ENCODE results near the gene OGFR.

OGFR gene

GRCh38 chr20:62815066-62815991 is 10.7 kb downstream of the OGFR start:
- DNase-seq (ENCODE audit: low read depth in 2 of 2), result no peak

- DNase-seq (ENCODE audit: low read depth in 2 of 2), result no peak
Observed at GRCh38 chr20:62816031-62816883, 11.6 kb downstream of the OGFR start.

- no peak for DNase-seq (ENCODE audit: low read depth in 2 of 2)
Observed at GRCh38 chr20:62816884-62817873, 12.5 kb downstream of the OGFR start, which contains the start of gene COL9A3. Gene COL9A3, plus strand, starts transcription at chr20:62817050. Its CDS starts 15 bp downstream, at chr20:62817065.

GRCh38 chr20:62817975-62818591 is 13.4 kb downstream of the OGFR start:
- no peak for DNase-seq (ENCODE audit: low read depth in 2 of 2)

GRCh38 chr20:62818592-62819493 is 14.2 kb downstream of the OGFR start:
- DNase-seq (ENCODE audit: low read depth in 2 of 2), result no peak

GRCh38 chr20:62819494-62820174 is 15.0 kb downstream of the OGFR start:
- DNase-seq (ENCODE audit: low read depth in 2 of 2), result no peak

GRCh38 chr20:62820208-62820961 is 15.8 kb downstream of the OGFR start:
- no peak for DNase-seq (ENCODE audit: low read depth in 2 of 2)

- DNase-seq (ENCODE audit: low read depth in 2 of 2), result no peak
Observed at GRCh38 chr20:62820962-62821725, 16.5 kb downstream of the OGFR start.

- no peak for DNase-seq (ENCODE audit: low read depth in 2 of 2)
Observed at GRCh38 chr20:62821726-62822210, 17.1 kb downstream of the OGFR start.

GRCh38 chr20:62822239-62822787 is 17.7 kb downstream of the OGFR start:
- DNase-seq (ENCODE audit: low read depth in 2 of 2), result no peak

- no peak for DNase-seq (ENCODE audit: low read depth in 2 of 2)
Observed at GRCh38 chr20:62822788-62823651, 18.4 kb downstream of the OGFR start.

- DNase-seq (ENCODE audit: low read depth in 2 of 2), result no peak
Observed at GRCh38 chr20:62823688-62824475, 19.2 kb downstream of the OGFR start.

GRCh38 chr20:62824476-62825332 is 20.1 kb downstream of the OGFR start:
- DNase-seq (ENCODE audit: low read depth in 2 of 2), result peak in 1 of 2 donors; percentile 30

- DNase-seq (ENCODE audit: low read depth in 2 of 2), result no peak
Observed at GRCh38 chr20:62825333-62825985, 20.8 kb downstream of the OGFR start.
